ENCODE data around the gene SMTNL2.
A peak's percentile ranks its signal among the peaks of the same experiment; 100 is the strongest.
"Not testable (repeated sequence)": the region's sequence is repeated elsewhere in the genome, so short reads cannot be mapped to it uniquely, and the experiment has no call there.

SMTNL2 gene

GRCh38 chr17:4560837-4561256 is 23.5 kb upstream of the SMTNL2 start:
- no peak for DNase-seq

- no peak for DNase-seq
Observed at GRCh38 chr17:4562015-4562969, 22.0 kb upstream of the SMTNL2 start.

GRCh38 chr17:4565209-4566141 is 18.9 kb upstream of the SMTNL2 start:
- peak; percentile 59 for DNase-seq

- DNase-seq, result no peak
Observed at GRCh38 chr17:4566785-4567184, 17.5 kb upstream of the SMTNL2 start.

- no peak for DNase-seq
Observed at GRCh38 chr17:4569591-4569990, 14.7 kb upstream of the SMTNL2 start.

- no peak for DNase-seq
Observed at GRCh38 chr17:4572131-4572530, 12.2 kb upstream of the SMTNL2 start.

GRCh38 chr17:4573115-4573514 is 11.2 kb upstream of the SMTNL2 start:
- no peak for DNase-seq

- no peak for DNase-seq
Observed at GRCh38 chr17:4573669-4574068, 10.7 kb upstream of the SMTNL2 start.

GRCh38 chr17:4574448-4575045 is 9.8 kb upstream of the SMTNL2 start:
- DNase-seq, result no peak

- no peak for DNase-seq
Observed at GRCh38 chr17:4576161-4576558, 8.2 kb upstream of the SMTNL2 start.

- no peak for DNase-seq
Observed at GRCh38 chr17:4576729-4577322, 7.5 kb upstream of the SMTNL2 start.

GRCh38 chr17:4577386-4577993 is 6.8 kb upstream of the SMTNL2 start:
- no peak for DNase-seq

GRCh38 chr17:4578349-4578748 is 6.0 kb upstream of the SMTNL2 start:
- not testable (repeated sequence) for DNase-seq

- no peak for DNase-seq
Observed at GRCh38 chr17:4579678-4580077, 4.7 kb upstream of the SMTNL2 start.

- no peak for DNase-seq
Observed at GRCh38 chr17:4580291-4580690, 4.0 kb upstream of the SMTNL2 start.

- no peak for DNase-seq
Observed at GRCh38 chr17:4582101-4582501, 2.2 kb upstream of the SMTNL2 start.

GRCh38 chr17:4582691-4583090 is 1.6 kb upstream of the SMTNL2 start:
- no peak for DNase-seq

GRCh38 chr17:4583206-4583605 is 1.1 kb upstream of the SMTNL2 start:
- DNase-seq, result no peak

- no peak for DNase-seq
Observed at GRCh38 chr17:4583782-4584100, 588 bp upstream of the SMTNL2 start.

GRCh38 chr17:4584917-4585637 is 748 bp downstream of the SMTNL2 start:
- DNase-seq, result no peak

GRCh38 chr17:4585638-4585994 is 1.3 kb downstream of the SMTNL2 start:
- no peak for DNase-seq

- no peak for DNase-seq
Observed at GRCh38 chr17:4586043-4586442, 1.7 kb downstream of the SMTNL2 start.

Measured in NCI-H1048 (cell line).